HG03460 (cell line): ENCODE measurements around the gene FCN3.
A peak's percentile ranks its signal among the peaks of the same experiment; 100 is the strongest.
"Not testable (repeated sequence)": the region's sequence is repeated elsewhere in the genome, so short reads cannot be mapped to it uniquely, and the experiment has no call there.

Source experiments
- ATAC-seq: cut with Tn5 transposase; IDR thresholded peaks from one replicate; pipeline ENCODE4 v1.9.1; 2021; ENCODE audit not compliant: unreplicated experiment

FCN3 gene

DNA sequence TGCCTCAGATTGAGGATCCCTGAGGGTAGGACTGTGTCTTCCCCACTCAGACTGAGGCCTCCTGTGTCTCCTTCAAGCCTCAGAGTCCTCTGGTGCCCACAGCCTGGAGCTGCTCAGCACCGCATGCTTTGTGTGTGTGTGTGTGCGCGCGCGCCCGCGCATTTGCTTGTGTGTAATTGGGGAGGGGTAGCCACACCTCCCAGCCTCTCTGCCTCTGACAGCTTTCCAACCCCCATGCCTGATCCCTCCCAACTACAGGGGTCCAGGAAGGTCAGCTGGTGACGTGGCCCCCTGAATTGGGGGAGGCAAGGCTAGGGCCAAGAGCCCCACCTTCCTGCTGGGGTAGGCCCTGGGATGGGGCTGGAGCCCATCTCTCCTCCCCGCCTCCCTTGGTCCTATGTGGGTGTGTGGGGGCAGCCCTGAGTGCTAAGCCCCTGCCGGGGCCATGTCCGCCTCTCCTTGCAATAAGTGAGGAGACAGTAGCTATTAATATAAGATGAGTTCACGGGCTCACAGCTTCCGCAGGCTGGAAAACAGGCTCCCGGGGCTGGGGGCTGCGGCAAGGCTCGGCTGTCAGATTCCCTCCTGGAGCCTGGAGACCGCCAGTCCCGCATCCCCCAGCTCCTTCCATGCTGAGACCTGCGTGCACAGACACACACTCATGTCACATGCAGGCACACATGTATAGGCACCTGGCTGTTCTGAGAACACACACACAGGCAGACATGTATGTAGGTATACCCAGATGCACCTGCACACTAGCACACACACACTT is 24.8 kb upstream of the FCN3 start:
- ATAC-seq = no peak

DNA sequence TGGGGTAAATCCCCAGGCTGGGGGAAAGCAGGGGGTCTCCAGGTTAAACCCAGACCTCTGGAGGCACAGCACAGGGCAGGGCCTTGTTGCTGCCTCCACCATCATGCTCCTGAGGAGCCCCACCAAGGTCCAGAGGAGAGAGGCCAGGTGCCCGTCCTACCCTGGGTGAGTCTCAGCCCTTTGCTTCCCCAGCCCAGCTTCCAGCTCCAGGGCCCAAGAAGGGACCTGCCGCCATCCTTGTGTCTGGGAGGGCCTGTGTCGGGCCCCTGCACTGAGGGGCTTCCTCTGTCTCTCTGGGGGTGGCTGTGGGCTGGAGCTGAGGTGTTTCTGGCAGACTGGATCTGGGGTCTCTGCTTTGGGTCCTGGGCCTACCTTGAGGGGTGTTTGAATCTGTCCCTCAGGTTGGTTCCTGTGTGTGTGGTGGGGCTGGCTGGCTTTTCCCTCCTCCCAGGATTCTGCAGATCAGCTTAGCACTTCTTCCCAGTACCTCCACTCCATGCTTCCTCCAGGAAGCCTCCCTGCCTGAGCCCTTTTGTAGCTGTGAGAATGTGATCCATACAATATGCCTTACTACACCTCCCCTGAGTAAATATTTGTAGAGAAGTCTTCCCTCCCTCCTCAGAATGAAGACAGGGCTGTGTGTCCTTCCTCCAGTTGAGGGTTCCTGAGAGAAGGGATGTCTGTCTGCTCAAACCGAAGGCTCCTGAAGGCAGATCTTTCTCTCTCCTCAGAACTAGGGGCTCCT is 24.0 kb upstream of the FCN3 start:
- no peak for ATAC-seq

DNA sequence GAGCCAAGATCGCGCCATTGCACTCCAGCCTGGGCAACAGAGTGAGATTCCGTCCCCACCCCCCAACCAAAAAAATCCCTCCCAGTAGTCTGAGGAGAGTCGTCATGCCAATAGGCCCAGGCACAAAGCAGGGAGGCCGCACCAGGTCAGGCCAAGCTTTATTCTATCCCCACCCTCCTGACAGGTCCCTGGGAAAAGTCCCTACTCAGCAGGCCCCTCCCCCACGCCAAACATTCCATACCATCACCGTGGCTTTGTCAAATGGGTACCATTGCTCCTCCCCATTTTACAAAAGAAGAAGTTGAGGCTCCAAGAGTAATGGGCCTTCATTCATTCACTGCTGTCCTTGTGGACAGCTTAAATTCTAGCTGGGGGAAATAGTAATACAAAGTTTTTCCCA is 23.1 kb upstream of the FCN3 start:
- ATAC-seq = no peak

DNA sequence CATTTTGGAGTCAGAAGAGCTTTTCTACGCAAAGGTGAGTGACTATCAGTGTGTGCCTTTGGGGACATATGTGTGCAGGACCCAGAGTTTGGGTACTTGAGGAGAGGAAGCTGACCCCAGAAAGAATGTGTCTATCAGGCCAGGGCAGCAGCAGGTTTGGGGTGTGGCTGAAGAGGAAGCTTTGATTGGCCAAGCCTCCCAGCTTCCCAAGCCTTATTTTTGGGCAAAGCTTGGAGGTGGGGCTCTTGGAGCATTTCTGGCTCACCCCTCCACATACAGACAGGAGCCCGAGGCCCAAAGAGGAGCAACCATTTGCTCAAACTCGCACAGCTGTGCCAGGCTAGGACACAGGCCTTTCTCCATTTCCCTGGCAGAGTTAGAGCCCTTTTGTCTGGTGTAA is 22.5 kb upstream of the FCN3 start:
- ATAC-seq = no peak

DNA sequence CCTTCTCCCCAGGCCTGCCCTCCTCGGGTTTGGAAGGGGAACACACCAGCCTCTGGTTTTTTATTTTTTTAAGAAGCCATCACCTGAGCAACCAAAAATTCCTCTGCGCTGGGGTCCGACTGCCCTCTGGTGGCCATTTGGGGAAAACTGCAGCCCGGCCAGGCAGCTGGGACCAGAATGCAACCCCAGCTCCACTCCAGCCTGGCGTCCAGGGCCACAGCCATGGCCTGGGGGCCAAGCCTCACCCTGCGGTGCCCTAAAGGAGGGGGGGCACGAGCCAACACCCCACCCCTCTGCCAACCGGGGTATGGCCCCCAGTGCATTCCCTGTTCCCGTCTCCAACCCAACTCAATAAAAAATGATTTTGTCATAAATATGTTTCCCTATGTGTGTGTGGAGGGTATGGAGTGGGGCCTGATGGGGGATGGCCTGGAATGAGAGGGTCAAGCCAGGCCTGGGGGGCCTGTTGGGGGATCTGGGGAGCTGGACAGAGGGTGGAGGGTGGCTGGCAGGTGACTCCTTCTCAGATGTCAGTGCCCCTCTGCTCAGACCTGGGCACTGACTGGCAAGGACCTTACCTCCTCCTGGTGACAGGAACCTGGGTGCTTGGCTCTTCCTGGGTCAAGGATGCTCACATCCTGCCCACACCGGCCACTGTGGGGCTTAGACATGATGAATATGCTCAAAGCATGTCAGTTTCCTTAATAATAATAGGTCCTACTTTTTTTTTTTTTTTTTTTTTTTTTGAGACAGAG is 21.0 kb upstream of the FCN3 start:
- no peak for ATAC-seq

DNA sequence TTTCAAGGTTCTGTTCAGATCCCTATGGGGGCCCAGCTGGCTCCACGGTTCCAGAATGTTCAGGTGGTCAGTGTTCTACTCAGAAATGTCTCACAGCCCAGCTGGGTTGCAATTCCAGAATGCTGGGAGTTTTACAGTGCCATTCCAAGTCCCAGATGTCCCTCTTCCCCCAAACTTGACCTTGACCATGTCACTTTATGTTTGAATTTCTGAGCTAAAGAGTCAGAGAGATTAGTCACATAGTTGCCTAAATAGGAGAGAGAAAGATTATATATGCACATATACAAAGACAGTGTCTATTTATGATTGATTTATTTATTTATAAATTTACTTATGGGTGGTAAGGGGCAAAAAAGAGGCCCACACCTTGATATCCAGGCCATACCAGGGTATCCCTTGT is 20.3 kb upstream of the FCN3 start:
- ATAC-seq = no peak

DNA sequence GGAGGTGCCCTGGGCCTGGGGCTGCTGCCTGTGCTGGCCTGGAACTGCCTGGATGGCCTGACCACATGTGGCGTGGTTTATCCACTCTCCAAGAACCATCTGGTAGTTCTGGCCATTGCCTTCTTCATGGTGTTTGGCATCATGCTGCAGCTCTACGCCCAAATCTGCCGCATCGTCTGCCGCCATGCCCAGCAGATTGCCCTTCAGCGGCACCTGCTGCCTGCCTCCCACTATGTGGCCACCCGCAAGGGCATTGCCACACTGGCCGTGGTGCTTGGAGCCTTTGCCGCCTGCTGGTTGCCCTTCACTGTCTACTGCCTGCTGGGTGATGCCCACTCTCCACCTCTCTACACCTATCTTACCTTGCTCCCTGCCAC is 19.6 kb upstream of the FCN3 start:
- ATAC-seq = no peak

DNA sequence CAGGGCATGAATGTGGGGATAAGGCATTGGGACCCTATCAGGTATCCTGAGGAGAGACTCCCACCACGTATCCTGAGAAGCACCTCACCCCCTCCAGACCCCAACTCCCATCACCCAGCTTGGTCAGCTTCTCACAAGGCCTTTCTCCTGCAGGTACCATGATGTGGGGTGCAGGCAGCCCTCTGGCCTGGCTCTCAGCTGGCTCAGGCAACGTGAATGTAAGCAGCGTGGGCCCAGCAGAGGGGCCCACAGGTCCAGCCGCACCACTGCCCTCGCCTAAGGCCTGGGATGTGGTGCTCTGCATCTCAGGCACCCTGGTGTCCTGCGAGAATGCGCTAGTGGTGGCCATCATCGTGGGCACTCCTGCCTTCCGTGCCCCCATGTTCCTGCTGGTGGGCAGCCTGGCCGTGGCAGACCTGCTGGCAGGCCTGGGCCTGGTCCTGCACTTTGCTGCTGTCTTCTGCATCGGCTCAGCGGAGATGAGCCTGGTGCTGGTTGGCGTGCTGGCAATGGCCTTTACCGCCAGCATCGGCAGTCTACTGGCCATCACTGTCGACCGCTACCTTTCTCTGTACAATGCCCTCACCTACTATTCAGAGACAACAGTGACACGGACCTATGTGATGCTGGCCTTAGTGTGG is 19.1 kb upstream of the FCN3 start:
- ATAC-seq = no peak

DNA sequence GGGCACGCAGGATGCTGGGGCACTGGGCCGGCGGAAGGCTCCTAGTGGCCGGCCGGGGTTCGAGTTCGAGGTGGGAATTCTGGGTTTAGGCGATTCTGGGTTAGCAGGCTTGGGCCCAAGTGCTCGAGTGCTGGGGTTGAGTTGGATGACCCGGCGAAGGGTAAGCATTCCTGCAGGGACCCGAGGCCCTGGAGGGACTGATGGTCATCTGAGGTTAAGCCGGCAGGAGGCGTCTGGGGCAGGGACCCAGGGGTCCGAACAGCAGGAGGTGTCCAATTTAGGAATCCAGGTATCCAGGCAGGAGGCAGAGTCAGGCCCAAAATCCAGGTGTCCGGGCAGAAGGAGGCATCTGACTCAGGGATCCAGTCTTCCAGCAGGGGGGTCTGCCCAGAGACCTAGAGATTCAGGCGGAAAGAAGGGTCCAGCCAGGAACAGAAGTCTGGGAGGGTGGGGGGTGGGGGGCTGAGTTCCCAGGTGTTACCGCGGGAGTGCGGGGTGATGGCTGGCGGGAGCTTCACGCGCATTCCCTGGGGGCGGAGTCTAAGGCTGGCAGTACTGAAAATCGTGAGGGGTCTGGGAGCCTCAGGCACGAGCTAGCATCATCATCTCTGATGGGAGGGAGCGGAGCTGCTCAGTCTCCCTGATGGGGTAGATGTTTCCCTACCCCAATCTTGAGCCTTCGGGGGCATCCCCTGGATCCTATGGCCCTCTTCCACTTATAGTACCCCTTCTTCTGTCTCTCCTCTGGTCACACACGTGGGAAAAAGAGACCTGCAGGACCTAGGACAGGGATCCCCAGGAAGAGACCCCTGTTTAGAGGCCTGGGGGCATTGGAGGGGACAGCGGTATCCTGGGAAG is 18.4 kb upstream of the FCN3 start:
- ATAC-seq = peak; percentile 22

DNA sequence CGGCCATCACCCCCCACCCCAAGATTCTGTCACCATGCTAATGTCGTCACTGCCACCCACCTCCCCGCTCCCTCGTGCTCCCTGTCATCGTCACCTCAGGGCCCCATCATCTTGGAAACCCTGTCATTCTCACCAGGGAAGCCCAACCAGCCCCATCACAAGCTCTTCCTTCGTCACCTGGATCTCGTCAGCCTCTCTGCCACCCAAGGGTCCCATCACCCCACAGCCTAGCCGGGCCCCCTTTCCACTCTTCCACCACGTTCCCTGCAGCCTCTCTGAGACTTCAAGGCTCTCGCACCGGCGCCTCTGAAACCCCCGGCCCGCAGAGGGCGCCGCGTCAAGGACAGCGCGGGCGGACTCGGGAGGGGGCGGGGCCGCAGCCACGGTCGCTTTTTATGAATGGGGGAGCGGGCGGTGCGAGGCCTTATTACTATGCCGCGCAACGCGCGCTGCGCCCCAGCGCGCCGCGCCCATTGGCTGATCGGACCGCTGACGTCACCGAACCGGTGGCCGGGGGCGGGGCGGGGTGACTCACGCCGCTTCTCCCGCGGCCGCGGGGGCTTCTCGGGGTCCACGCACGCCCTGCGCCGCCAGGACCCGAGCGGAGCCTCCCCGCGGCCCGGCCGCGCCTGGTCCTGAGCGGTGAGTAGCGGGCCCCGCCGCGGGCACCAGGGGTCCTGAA is 17.6 kb upstream of the FCN3 start, which contains the start of gene GPR3:
Gene GPR3, plus strand, starts transcription at position 527 of the 682 bp plus-strand sequence. CDS start 1,177 bp downstream, outside the sequence.
- ATAC-seq = peak; percentile 71

DNA sequence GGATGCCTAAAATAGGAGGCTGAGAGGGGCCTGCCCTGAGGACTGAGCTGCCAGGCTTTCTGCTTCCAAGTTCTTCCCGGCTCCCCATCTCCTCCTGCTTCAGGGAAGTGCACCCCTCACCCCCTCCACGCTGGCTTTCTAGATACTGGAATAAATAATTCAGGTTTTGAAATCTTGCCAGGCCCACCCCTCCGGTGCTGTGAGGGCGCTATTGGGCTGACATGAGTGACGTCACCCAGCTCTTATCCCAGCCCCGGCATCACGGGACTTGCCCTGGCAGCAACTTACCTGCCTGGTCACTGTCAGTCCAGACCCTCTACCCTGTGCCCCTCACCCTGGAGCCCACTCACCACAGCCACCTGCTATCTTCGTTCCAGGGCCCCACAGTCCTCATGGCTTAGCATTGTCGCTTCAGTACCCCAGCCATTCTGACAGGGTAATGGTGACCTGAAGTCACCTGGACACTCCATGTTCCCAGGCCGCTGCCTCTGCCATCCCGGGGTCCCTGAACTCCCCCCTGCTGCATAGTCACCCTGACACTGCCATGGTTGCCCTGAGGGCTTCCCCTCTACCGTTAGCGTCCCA is 17.0 kb upstream of the FCN3 start:
- no peak for ATAC-seq

DNA sequence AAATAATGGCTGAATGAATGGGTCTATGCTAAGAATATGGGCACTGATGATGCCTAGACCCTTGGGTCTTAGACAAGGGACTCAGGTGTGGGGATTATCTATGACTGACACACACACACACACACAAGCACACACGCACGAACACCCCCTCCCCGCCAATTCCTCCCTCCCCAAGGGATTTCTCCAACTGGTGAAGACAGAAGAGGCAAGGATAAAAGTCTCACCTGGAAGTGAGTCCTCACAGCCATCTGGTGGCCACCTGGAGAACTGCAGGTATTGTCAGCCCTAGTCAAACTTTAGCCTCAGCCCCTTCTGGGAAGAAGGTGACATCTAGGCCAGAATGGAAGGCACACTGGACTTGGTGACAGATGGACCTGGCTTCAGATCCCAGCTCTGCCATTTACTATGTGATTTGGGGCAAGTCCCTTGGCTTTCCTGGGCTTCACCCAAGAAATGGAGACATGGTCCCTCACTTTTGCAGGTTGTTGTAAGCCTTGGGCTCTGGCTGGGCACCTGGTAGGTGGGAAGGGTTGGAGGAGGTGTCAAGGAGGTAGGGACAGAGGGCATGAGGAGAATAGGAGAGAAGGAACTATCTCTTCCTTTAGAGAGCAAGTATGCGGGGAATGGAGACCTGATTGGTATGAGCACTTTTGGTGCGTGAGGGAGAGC is 13.8 kb upstream of the FCN3 start:
- ATAC-seq = no peak

DNA sequence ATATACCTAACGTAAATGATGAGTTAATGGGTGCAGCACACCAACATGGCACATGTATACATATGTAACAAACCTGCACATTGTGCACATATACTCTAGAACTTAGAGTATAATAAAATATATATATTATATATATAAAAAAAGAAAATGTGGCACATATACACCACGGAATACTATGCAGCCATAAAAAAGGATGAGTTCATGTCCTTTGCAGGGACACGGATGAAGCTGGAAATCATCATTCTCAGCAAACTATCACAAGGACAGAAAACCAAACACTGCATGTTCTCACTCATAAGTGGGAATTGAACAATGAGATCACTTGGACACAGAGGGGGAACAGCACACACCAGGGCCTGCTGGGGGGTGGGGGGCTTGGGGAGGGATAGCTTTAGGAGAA is 10.2 kb upstream of the FCN3 start:
- ATAC-seq = not testable (repeated sequence)

DNA sequence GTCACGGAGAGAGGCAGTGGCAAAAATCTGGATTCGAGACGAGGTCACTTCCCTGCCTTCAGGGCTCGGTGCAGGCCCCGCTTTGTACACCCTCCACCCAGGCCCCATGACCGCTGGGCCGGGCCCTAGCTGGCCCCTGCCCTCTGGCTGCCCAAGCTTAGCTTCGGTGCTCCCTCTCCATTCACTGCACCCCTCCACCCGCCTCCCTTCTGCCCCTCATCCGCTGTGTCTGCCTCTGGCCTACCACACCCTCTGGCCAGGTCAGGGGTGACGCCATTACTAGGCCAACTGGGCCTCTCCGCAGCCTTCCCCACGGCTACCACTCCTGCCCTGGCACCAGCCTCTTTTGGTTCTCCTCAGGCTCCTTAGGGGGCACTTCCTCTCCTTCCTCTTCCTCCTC is 9.0 kb upstream of the FCN3 start:
- no peak for ATAC-seq

DNA sequence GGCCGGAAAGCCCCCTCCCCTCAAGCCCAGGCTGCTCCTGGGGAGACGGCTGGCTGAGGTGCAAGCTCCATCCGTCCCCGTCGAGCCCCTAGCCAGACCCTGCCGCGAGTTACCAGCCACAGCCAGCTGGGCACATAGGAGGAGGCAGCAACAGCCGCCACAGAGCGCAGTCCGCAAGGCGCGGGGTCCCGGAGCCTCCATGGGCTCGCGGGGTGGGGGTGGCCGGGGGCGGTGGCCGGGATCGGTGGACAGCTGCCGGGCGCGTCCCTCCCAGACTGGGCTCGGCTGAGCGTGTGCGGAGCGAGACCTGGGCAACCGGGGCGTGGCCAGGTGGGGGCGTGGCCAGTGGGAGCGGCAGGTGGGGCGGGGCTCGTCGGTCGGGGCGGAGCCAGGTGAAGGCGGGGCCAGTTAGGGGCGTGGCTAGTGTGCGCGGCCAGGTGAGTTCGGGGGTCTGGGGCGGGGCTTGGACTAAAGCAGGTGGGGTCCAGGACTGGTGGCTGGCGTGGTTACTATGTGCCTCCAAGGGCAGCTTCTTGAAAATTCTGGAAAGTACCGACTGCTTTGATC is 8.5 kb upstream of the FCN3 start, which contains the start of gene CD164L2:
Gene CD164L2, minus strand, starts transcription at position 295 of the 567 bp plus-strand sequence. Its CDS starts 94 bp downstream, at position 201.
- no peak for ATAC-seq

DNA sequence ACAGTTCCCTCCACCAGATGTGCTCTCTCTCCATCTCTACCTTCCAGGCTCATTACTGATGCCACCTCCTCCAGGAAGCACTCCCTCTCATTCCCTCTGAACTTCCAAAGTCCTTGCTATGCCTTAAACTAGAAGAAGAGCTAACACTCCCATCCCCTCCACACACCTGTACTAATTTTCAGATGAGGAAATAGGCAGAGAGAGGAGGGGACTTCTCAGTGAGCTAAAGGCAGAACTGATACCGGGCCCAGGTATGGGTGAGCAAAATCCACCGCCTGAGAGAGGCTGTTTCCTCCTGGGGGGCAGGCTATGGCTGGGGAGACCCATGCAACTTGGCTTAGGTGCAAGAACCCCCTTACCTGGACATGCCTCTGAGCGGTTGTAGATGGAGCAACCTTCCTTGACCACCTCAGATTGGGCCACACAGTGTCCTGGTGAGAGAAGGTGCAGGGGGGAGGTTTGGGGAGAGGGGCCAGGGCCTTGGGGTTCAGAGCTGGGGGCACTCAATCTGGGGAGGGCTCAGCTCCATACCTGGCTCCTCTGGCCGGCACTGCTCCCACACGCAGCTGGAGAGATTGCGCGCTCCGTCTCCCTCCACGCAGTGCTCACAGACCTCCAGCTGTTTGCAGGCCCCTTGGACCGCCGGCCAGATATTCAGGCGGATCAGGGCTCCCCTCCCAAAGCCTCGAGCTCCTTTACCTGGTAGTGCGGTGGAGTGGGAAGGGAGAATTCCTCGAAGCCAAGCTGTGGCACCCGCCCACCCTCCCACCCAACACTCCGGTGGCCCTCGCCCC is 7.5 kb upstream of the FCN3 start:
- ATAC-seq = no peak
